DOHH2 (cell line): Measurements from ENCODE around the gene HDAC10.

Source experiments
- H3F3A ChIP-seq: fragments of 200-600 bp; sonication (generic), shearing (Covaris generic); 2 replicates; pipeline ENCODE4 v1.6.0; 2016; ENCODE audit warnings: antibody characterized with exemption, mild to moderate bottlenecking; ENCODE audit not compliant: control insufficient read depth, insufficient read depth
- H3K27ac ChIP-seq: fragments of 200-600 bp; sonication (generic); 2 replicates; pipeline ENCODE4 v1.5.1; 2014; ENCODE audit warnings: low read depth, mild to moderate bottlenecking, low read length, moderate library complexity
- H3K27me3 ChIP-seq: fragments of 200-600 bp; sonication (generic); 2 replicates; pipeline ENCODE4 v1.6.1; 2014; ENCODE audit warnings: mild to moderate bottlenecking, low read length, mixed read lengths; ENCODE audit not compliant: control insufficient read depth
- H3K36me3 ChIP-seq: fragments of 200-600 bp; sonication (generic); 2 replicates; pipeline ENCODE4 v1.6.1; 2014; ENCODE audit warnings: mild to moderate bottlenecking, low read length, moderate library complexity, mixed read lengths; ENCODE audit not compliant: control insufficient read depth
- H3K4me1 ChIP-seq: fragments of 200-600 bp; sonication (generic); 2 replicates; pipeline ENCODE4 v1.6.1; 2014; ENCODE audit warnings: mild to moderate bottlenecking, low read length, mixed read lengths; ENCODE audit not compliant: control insufficient read depth
- H3K4me2 ChIP-seq: fragments of 200-600 bp; sonication (generic); 2 replicates; pipeline ENCODE4 v1.6.0; 2014; ENCODE audit warnings: mild to moderate bottlenecking, low read length, moderate library complexity
- H3K4me3 ChIP-seq: fragments of 200-600 bp; sonication (generic); 2 replicates; pipeline ENCODE4 v1.5.1; 2014; ENCODE audit warnings: mild to moderate bottlenecking, low read length, mixed read lengths
- H3K79me2 ChIP-seq: fragments of 200-600 bp; sonication (generic); 2 replicates; pipeline ENCODE4 v1.6.1; 2014; ENCODE audit warnings: mild to moderate bottlenecking, low read length, mixed read lengths; ENCODE audit not compliant: control insufficient read depth
- H3K9me2 ChIP-seq: fragments of 200-600 bp; sonication (generic); replicated peaks from 2 replicates; pipeline ENCODE4 v1.6.1; 2014; ENCODE audit warnings: mild to moderate bottlenecking, low read length, mixed read lengths; ENCODE audit not compliant: control insufficient read depth
- H3K9me3 ChIP-seq: fragments of 200-600 bp; sonication (generic); 2 replicates; pipeline ENCODE4 v1.6.1; 2014; ENCODE audit warnings: antibody characterized with exemption, low read length, mixed read lengths; ENCODE audit not compliant: control insufficient read depth, insufficient read depth
- H4K20me1 ChIP-seq: fragments of 200-600 bp; sonication (generic); 2 replicates; pipeline ENCODE4 v1.6.0; 2014; ENCODE audit warnings: low read depth, mild to moderate bottlenecking, antibody characterized with exemption, low read length, moderate library complexity; ENCODE audit not compliant: control insufficient read depth, insufficient read depth
- EZH2phosphoT487 ChIP-seq: fragments of 200-600 bp; sonication (generic); IDR thresholded peaks from 2 replicates; pipeline ENCODE4 v1.6.1; 2017; ENCODE audit warnings: borderline replicate concordance, mild to moderate bottlenecking, antibody characterized with exemption, low read length, moderate library complexity, mixed read lengths
- TF ChIP-seq, protein P1 (sequence below): fragments of 200-600 bp; sonication (generic); IDR thresholded peaks from one replicate; pipeline ENCODE4 v1.5.1; 2014; ENCODE audit warnings: antibody characterized with exemption, mild to moderate bottlenecking, low read depth, low read length; ENCODE audit not compliant: poor library complexity, severe bottlenecking

Gene HDAC10

GRCh38 chr22:50196256-50196655, 54.8 kb downstream of the HDAC10 start:
- no peaks in the 10 kb centered on the region for H3K27me3 ChIP-seq
- TF ChIP-seq, protein P1, sequence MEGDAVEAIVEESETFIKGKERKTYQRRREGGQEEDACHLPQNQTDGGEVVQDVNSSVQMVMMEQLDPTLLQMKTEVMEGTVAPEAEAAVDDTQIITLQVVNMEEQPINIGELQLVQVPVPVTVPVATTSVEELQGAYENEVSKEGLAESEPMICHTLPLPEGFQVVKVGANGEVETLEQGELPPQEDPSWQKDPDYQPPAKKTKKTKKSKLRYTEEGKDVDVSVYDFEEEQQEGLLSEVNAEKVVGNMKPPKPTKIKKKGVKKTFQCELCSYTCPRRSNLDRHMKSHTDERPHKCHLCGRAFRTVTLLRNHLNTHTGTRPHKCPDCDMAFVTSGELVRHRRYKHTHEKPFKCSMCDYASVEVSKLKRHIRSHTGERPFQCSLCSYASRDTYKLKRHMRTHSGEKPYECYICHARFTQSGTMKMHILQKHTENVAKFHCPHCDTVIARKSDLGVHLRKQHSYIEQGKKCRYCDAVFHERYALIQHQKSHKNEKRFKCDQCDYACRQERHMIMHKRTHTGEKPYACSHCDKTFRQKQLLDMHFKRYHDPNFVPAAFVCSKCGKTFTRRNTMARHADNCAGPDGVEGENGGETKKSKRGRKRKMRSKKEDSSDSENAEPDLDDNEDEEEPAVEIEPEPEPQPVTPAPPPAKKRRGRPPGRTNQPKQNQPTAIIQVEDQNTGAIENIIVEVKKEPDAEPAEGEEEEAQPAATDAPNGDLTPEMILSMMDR = no peak
- no peak for TF ChIP-seq EZH2phosphoT487
- H3K27ac ChIP-seq = no peak overlapping the region
- H4K20me1 ChIP-seq = no peaks in the 10 kb centered on the region
- H3K79me2 ChIP-seq = peaks cover 65% of the 10 kb centered on the region
- H3K36me3 ChIP-seq = peaks cover 80% of the 10 kb centered on the region
- no peak overlapping the region for H3K4me2 ChIP-seq
- no peaks in the 10 kb centered on the region for H3K9me3 ChIP-seq
- H3F3A ChIP-seq = peaks cover 16% of the 10 kb centered on the region
- no peaks in the 10 kb centered on the region for H3K9me2 ChIP-seq
- peaks cover 70% of the 10 kb centered on the region for H3K4me1 ChIP-seq
- H3K4me3 ChIP-seq = no peak overlapping the region
